ENCODE data around the gene CHFR. TPM values are rescaled to one million over a fixed set of nuclear protein-coding genes. Genes with fewer than 3 reads are reported as not detected.

Gene CHFR
- total and polyA plus RNA-seq, 11 donors, result 10.6 to 33.5 (median 17.4) TPM

DNA sequence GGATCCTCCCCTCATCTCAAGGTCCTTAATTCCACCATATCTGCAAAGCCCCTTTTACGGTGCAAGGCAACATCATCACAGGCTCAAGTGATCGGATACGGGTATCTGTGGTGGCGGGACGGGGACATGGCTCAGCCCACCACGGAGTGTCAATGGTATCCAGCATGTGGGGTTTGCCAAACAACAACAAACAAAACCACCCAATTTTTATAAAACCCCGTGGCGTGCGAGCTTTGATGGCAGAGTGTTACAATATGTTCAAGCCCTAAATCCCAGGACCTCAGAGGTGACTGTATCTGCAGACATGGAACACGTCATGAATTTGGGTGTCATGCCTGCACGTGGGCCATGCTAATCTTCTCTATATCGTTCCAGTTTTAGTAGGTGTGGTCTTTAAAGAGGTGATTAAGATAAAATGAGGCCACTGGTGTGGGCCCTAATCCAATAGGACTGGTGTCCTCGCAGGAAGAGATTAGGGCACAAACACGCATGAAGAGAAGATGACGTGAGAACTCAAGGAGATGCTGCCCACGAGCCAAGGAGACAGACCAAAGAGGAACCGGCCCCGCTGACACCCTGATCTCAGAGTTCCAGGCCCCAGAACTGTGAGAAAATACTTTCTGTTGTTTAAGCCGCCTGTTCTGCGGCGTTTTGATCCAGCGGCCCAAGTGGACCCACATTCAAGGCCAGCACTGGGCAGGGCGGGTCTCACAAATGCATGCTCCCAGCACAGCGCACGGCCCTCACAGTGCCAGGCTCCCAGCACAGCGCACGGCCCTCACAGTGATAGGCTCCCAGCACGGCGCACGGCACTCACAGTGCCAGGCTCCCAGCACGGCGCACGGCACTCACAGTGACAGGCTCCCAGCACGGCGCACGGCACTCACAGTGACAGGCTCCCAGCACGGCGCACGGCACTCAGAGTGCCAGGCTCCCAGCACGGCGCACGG is 52.1 kb downstream of the CHFR start:
- peaks cover 0 to 7% (median 0%) of the 10 kb centered on the region in 12 donors for H3K4me1 ChIP-seq
- intact Hi-C loops (cut with DNase I), result no loop called here
- no peak overlapping the region for H3K4me3 ChIP-seq
- H3K27me3 ChIP-seq, result no peaks in the 10 kb centered on the region
- no peak overlapping the region for H3K27ac ChIP-seq
- no peak for ATAC-seq
- 89 to 95% (median 92%) methylated on average over 32 to 42 of the region's 42 CpGs for WGBS, 4 donors
- DNase-seq, result no peak
- H3K9me3 ChIP-seq, result no peaks in the 10 kb centered on the region
- TF ChIP-seq POLR2A (IDR thresholded peaks at IDR 0.05), result no peak
- TF ChIP-seq, protein P1, sequence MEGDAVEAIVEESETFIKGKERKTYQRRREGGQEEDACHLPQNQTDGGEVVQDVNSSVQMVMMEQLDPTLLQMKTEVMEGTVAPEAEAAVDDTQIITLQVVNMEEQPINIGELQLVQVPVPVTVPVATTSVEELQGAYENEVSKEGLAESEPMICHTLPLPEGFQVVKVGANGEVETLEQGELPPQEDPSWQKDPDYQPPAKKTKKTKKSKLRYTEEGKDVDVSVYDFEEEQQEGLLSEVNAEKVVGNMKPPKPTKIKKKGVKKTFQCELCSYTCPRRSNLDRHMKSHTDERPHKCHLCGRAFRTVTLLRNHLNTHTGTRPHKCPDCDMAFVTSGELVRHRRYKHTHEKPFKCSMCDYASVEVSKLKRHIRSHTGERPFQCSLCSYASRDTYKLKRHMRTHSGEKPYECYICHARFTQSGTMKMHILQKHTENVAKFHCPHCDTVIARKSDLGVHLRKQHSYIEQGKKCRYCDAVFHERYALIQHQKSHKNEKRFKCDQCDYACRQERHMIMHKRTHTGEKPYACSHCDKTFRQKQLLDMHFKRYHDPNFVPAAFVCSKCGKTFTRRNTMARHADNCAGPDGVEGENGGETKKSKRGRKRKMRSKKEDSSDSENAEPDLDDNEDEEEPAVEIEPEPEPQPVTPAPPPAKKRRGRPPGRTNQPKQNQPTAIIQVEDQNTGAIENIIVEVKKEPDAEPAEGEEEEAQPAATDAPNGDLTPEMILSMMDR (IDR thresholded peaks at IDR 0.05), result no peak
- peaks cover 0 to 41% (median 21%) of the 10 kb centered on the region in 9 donors for H3K36me3 ChIP-seq

DNA sequence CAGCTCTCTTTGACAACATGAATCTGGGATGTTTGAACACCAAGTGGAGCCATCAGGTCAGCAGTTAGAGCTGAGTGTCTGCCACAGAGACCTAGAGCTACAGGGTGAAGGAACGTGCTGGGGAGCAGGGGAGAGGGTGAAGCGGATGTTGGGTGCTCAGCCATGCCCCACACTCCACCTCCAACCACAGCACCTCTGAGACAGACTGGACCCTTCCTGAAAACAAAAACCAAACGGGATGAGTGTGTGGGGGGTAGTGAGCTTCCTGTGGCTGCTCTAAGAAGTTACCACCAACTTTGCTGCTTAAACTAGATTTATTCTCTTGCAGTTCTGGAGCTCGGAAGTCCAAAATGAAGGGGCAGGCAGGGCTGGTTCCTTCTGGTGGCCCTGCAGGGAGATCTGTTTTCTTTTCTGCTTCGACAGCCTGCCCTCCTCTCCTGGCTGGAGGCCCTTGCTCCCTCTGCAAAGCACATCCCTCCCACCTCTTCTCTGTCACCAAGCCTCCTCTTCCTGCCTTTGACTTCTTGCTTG is 53.2 kb downstream of the CHFR start:
- Histone ChIP-seq H3K27ac (no peak overlapping the region), H3K9me3 (no peaks in the 10 kb centered on the region), H3K27me3 (no peaks in the 10 kb centered on the region), H3K4me1 (peaks cover 0 to 11% (median 2%) of the 10 kb centered on the region in 12 donors), H3K36me3 (peaks cover 0 to 36% (median 16%) of the 10 kb centered on the region in 9 donors), H3K4me3 (no peak overlapping the region)
- no peak for ATAC-seq
- WGBS, 4 donors, result 67 to 80% (median 76%) methylated on average over 5 of the region's 5 CpGs
- DNase-seq, result no peak
- intact Hi-C loops (cut with DNase I), result no loop called here
- no peak for TF ChIP-seq POLR2A (IDR thresholded peaks at IDR 0.05)
- TF ChIP-seq, protein P1 (IDR thresholded peaks at IDR 0.05), result no peak

DNA sequence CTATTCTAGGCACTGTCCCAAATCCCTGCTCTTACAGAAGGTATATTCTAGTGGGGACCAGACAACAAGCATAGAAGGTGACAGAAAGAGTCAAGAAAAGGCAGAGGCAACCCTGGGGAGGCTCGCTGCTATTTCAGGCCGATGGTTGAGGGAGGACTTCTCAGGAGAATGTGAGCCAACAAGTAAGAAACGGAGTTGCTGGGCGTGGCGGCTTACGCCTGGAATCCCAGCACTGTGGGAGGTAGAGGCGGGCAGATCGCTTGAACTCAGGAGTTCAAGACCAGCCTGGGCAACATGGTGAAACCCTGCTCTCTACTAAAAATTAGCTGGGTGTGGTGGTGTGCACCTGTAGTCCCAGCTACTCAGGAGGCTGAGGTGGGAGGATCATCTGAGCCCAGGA is 54.1 kb downstream of the CHFR start:
- ATAC-seq, result no peak

More for the DNA sequence above, 54.1 kb downstream of the CHFR start:
- Histone ChIP-seq H3K36me3 (peaks cover 0 to 30% (median 10%) of the 10 kb centered on the region in 9 donors), H3K9me3 (no peaks in the 10 kb centered on the region), H3K4me1 (peaks cover 0 to 12% (median 2%) of the 10 kb centered on the region in 12 donors), H3K27ac (no peak overlapping the region), H3K4me3 (no peak overlapping the region), H3K27me3 (no peaks in the 10 kb centered on the region)
- intact Hi-C loops (cut with DNase I), result no loop called here
- WGBS, 4 donors, result 91 to 96% (median 94%) methylated on average over 8 of the region's 8 CpGs
- TF ChIP-seq, protein P1 (IDR thresholded peaks at IDR 0.05), result no peak
- TF ChIP-seq POLR2A (IDR thresholded peaks at IDR 0.05), result no peak
- no peak for DNase-seq

Measured in heart left ventricle (tissue), 16 donors.